ENCODE results near the gene BTN2A1. TPM values are rescaled to one million over a fixed set of nuclear protein-coding genes. Genes with fewer than 3 reads are reported as not detected.

The BTN2A1 gene
- total and polyA plus RNA-seq, 9 of the 15 experiments (the other 6 are each of a cell fraction or from before 2014, with no cell fraction given): 6.7 to 22.1 (median 16.4) TPM

DNA sequence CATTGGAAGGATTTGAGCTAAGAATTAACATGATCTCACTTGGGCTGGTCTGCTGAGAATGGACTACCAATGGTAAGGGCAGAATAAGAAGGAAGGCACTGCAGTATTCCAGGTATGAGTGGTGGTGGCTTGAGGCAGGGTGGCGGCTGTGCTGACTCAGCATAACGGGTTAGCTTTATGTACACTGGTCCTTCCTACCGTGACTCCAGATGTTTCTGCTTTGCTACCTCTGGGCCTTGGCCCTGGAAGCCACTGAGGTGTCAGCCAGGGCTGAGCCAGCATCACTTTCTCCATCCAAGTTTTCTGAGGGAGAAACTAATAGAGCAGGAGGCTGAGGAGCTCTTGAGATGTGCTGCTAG, 30.3 kb upstream of the BTN2A1 start:
- CTCF ChIA-PET (ENCODE audit: low intra/inter-chr PET ratio): no interaction called here
- H3K36me3 ChIP-seq (ENCODE audit: control insufficient read depth, insufficient read depth, low read length): peaks cover 11% of the 10 kb centered on the region; the same call in 2 of the 3 replicates

DNA sequence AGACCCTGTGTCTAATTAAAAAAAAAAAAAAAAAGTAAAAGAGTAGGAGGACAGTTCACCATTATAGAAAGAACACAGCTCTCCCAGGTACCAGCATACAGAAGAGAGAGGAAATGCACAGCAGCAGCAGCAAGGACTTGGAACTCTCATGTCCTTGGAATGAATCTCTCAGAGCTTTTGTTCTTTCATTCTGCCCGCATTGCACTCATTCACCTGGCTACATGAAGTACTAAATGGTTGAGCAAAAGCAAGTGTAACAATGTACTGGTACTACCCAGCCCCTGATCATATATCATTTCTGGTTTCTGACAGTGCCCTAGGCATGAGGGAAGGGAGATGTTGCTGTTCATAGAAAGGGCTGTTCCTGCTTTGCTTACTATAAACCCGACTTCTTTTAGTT, 29.5 kb upstream of the BTN2A1 start:
- FAIRE-seq: no peak
- ChIA-PET CTCF (ENCODE audit: low intra/inter-chr PET ratio) (no interaction called here), POLR2A (no interaction called here)
- WGBS (ENCODE audit: insufficient coverage, low coverage, missing lambda C conversion rate): 31% methylated on average over 2 of the region's 2 CpGs
- peaks cover 11% of the 10 kb centered on the region; the same call in 2 of the 3 replicates for H3K36me3 ChIP-seq (ENCODE audit: control insufficient read depth, insufficient read depth, low read length)
- no peaks in the 10 kb centered on the region for H3K9me1 ChIP-seq (ENCODE audit: control insufficient read depth, insufficient read depth, low read length)
- no peak overlapping the region for H3K27ac ChIP-seq (ENCODE audit: extremely low read depth, low read depth, low read length)
- H3K4me1 ChIP-seq (replicated peaks in 1 of 2; ENCODE audit: control insufficient read depth in 2 of 2, insufficient read depth in 2 of 2, low read length in 2 of 2): peaks cover 4% of the 10 kb centered on the region in 2 experiments; a peak in 3 of 5 replicates
- ATAC-seq: no peak
- no peak overlapping the region for H3K4me2 ChIP-seq (ENCODE audit: insufficient read depth, low read length)
- no peaks in the 10 kb centered on the region for H3K27me3 ChIP-seq (ENCODE audit: control insufficient read depth in 2 of 2, insufficient read depth in 2 of 2, low read length in 2 of 2)
- BruUV-seq (replicated peaks): no TSS peak
- no peak for DNase-seq (ENCODE audit: extremely low read depth in 1 of 4, low spot score in 3 of 4)
- no peak for TF ChIP-seq ZNF717 (CRISPR knock-in tag; IDR thresholded peaks at IDR 0.05)
- no peak overlapping the region for H3K9ac ChIP-seq (ENCODE audit: insufficient read depth in 1 of 2, low read depth in 2 of 2, low read length in 2 of 2)
- no peak overlapping the region for H3K4me3 ChIP-seq
- H2AFZ ChIP-seq (ENCODE audit: low read depth, low read length): no peak overlapping the region
- in situ Hi-C loops (cut with MboI) (no loop called here), intact Hi-C loops (cut with micrococcal nuclease) (no loop called here)
- no peaks in the 10 kb centered on the region for H3K79me2 ChIP-seq (ENCODE audit: control insufficient read depth, insufficient read depth, low read length)
- no peaks in the 10 kb centered on the region for H4K20me1 ChIP-seq (replicated peaks; ENCODE audit: control insufficient read depth, insufficient read depth, low read length)
- no peaks in the 10 kb centered on the region for H3K9me3 ChIP-seq (replicated peaks; ENCODE audit: control insufficient read depth, insufficient read depth, low read depth, low read length)

More for the DNA sequence above, 30.3 kb upstream of the BTN2A1 start:
- Histone ChIP-seq H3K4me3 (no peak overlapping the region), H3K79me2 (ENCODE audit: control insufficient read depth, insufficient read depth, low read length) (no peaks in the 10 kb centered on the region), H3K9ac (ENCODE audit: insufficient read depth in 1 of 2, low read depth in 2 of 2, low read length in 2 of 2) (no peak overlapping the region), H3K4me2 (ENCODE audit: insufficient read depth, low read length) (no peak overlapping the region), H4K20me1 (replicated peaks; ENCODE audit: control insufficient read depth, insufficient read depth, low read length) (no peaks in the 10 kb centered on the region), H3K9me3 (replicated peaks; ENCODE audit: control insufficient read depth, insufficient read depth, low read depth, low read length) (no peaks in the 10 kb centered on the region), H3K9me1 (ENCODE audit: control insufficient read depth, insufficient read depth, low read length) (no peaks in the 10 kb centered on the region), H3K27me3 (ENCODE audit: control insufficient read depth in 2 of 2, insufficient read depth in 2 of 2, low read length in 2 of 2) (no peaks in the 10 kb centered on the region), H3K4me1 (replicated peaks in 1 of 2; ENCODE audit: control insufficient read depth in 2 of 2, insufficient read depth in 2 of 2, low read length in 2 of 2) (peaks cover 8 to 10% of the 10 kb centered on the region in 2 experiments; a peak in 3 of 5 replicates), H3K27ac (ENCODE audit: extremely low read depth, low read depth, low read length) (no peak overlapping the region), H2AFZ (ENCODE audit: low read depth, low read length) (no peak overlapping the region)
- WGBS (ENCODE audit: insufficient coverage, low coverage, missing lambda C conversion rate): 41% methylated on average over 3 of the region's 3 CpGs
- no peak for FAIRE-seq
- peak in 2 of 4 experiments; percentile 31 to 41 for DNase-seq (ENCODE audit: extremely low read depth in 1 of 4, low spot score in 3 of 4)
- ATAC-seq: peak; percentile 51; the same call in 2 of the 3 replicates
- intact Hi-C loops (cut with micrococcal nuclease) (no loop called here), in situ Hi-C loops (cut with MboI) (no loop called here)
- BruUV-seq (replicated peaks): no TSS peak
- TF ChIP-seq NFE2 (IDR thresholded peaks at IDR 0.05; ENCODE audit: low read depth): peak; percentile 63; the same call in 1 of the 2 replicates
- TF ChIP-seq ELF2 (CRISPR knock-in tag; IDR thresholded peaks at IDR 0.05): no peak
- peak; percentile 99 for TF ChIP-seq ZNF316 (IDR thresholded peaks at IDR 0.05)
- peak; percentile 99 for TF ChIP-seq MAFK (IDR thresholded peaks at IDR 0.05; ENCODE audit: low read length)
- TF ChIP-seq MAFF (IDR thresholded peaks at IDR 0.05; ENCODE audit: low read length): peak; percentile 99
- peak; percentile 98 for TF ChIP-seq MAFG (tag; conservative IDR thresholded peaks at IDR 0.05)
- peak; percentile 99 for TF ChIP-seq C11orf30 (IDR thresholded peaks at IDR 0.05; ENCODE audit: low read depth)
- no peak for TF ChIP-seq PRPF4 (IDR thresholded peaks at IDR 0.05; ENCODE audit: insufficient read depth, low read depth, low read length, poor library complexity, severe bottlenecking)
- POLR2A ChIA-PET: no interaction called here
